ENCODE results near the gene CREBZF.

GRCh38 chr11:85634747-85635146, 30.2 kb downstream of the CREBZF start:
- TF ChIP-seq, protein P1, sequence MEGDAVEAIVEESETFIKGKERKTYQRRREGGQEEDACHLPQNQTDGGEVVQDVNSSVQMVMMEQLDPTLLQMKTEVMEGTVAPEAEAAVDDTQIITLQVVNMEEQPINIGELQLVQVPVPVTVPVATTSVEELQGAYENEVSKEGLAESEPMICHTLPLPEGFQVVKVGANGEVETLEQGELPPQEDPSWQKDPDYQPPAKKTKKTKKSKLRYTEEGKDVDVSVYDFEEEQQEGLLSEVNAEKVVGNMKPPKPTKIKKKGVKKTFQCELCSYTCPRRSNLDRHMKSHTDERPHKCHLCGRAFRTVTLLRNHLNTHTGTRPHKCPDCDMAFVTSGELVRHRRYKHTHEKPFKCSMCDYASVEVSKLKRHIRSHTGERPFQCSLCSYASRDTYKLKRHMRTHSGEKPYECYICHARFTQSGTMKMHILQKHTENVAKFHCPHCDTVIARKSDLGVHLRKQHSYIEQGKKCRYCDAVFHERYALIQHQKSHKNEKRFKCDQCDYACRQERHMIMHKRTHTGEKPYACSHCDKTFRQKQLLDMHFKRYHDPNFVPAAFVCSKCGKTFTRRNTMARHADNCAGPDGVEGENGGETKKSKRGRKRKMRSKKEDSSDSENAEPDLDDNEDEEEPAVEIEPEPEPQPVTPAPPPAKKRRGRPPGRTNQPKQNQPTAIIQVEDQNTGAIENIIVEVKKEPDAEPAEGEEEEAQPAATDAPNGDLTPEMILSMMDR (IDR thresholded peaks at IDR 0.05; ENCODE audit: low read depth, low read length): no peak
- no peak for TF ChIP-seq POLR2A (IDR thresholded peaks at IDR 0.05; ENCODE audit: extremely low read depth, insufficient read length)

Measured in NB4 (cell line).